ENCODE results near the gene EVA1A.

Gene EVA1A

DNA sequence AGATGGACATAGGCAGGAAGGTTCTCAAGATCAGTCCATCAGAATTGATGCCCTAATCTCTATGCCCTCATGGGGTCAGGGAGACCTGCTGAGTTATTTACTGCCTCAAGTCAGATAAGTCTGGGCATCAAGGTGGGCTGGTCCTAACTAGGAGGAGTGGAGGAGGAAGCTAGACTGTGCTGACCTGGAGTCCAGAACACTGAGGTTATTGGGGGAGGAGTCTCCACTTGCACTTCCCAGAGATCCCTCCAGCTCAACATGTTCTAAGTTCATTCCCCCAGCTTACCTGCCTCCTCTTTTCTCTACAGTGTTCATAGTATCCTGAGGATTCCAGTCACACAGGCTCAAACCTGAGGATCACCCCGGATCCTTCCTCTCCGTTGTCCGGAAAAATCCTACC is 19.3 kb downstream of the EVA1A start:
- DNase-seq (ENCODE audit: low read depth, low spot score): no peak

DNA sequence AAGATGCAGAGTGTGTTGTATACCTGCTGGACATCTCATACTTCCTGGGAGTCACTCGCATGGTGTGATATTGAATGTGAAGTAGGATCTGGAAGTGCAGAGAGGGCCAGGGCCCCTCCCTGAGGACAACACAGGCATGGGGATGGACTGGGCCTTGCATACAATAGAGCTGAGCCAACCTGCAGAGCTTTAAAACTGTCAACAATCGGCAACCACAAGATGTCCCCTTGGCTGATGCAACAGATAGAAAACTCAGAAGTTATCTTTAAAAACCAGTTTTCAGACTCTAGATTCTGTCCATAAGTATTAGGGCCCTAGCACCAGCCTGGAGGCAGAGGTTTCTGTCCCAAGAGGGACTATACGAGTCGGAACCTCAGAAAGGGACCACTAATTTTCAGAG is 19.7 kb downstream of the EVA1A start:
- no peak for DNase-seq (ENCODE audit: low read depth, low spot score)

DNA sequence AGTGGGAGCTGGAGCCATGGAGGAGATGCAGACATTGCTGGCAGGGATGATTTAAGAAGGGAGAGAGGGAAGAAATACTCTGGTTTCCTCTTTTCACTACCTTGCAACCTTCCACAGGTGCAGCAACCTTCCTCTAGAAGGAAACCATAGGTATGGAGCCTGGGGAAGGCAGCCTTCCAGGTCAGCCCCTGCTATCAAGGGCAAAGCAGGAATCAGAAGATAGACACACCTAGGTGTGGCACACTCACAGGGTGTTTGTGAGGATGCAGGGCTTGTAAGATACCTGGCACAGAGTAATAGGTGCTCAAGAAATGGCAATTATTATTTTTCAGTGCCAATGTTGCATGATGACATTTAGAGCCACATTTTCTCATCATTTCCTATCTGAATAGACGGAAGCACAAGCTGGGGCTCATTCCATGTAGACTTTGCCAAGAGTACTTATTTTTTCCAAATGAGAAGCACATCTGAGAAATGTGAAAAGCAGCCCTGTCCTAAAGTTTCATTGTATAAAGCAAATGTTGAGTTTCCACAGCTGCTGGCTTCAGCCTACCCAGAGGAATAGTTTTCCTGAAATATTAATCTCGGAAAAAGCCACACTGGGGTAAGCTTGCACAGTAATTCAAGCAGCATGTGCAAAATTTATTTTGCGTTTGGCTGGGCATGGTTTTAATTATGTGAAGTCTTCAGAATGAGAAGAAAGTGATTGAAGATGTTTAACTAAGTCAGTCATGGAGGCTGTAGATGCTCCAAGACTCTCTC is 20.6 kb downstream of the EVA1A start:
- no peak for DNase-seq (ENCODE audit: low read depth, low spot score)

DNA sequence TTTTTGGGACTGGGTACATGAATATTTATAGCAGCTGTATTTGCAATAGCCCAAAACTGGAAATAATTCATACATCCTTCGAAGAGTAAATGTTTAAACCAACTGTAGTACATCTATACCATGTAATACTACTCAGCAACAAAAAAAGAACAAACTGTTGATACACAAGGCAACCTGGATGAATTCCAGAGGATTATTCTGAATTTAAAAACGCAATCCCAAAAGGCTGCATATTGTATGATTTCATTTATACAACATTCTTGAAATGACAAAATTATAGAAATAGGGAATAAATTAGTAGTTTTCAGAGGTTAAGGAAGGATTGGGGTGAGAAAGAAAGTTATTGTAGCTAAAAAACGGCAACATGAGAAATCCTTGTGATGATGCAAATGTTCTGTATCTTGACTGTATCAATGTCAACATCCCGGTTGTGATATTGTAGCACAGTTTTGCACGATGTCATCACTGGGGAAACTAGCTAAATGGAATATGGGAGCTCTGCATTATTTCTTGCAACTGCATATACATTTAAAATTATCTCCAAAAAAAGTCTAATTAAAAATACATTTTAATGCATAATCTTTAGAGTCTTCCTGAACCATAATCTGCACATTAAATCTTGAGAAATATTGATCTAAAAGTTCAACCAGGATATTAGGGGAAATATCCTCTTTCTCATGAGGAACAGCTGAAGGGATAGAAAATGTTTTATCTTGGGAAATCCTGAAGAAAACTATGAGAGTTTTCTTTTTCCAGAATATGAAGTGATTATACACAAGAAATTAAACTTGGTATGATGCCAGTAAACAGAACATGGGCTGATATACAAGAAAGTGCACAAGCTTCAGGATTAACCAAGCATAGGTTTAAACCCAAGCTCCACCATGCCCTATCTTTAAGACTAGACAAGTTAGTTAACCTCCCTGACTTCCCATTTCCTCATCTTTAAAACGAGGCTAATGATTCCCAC is 21.9 kb downstream of the EVA1A start:
- DNase-seq (ENCODE audit: low read depth, low spot score): no peak

DNA sequence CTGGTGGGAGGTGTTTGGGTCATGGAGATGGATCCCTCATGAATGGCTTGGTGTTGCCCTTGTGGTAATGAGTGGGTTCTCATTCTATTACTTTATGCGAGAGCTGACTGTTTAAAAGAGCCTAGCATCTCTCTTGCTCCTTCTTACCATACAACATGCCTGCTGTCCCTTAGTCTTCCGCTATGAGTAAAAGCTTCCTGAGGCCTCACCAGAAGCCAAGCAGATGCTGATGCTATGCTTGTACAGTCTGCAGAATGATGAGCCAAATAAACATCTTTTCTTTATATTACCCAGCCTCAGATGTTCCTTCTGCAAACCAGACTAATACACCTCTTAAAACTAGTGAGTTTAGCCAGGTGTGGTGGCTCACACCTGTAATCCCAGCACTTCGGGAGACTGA is 23.1 kb downstream of the EVA1A start:
- DNase-seq (ENCODE audit: low read depth, low spot score): no peak

DNA sequence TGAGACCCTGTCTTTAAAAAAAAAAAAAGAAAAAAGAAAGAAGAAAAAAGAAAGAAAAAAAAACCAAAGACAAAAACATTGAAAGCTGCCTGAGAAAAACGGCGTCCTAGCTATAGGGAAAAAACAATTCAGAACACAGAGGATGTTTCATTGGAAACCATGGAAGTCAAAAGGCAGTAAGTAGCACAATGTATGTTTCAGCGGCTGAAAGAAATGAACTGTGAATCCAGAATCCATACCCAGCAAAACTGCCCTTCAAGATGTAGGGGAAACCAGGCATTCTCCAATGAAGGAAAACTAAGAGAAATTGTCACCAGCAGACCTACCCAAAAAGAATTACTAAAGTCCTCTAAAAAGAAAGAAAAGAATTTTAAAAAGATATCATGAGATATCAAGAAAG is 27.6 kb downstream of the EVA1A start:
- no peak for DNase-seq (ENCODE audit: low read depth, low spot score)

DNA sequence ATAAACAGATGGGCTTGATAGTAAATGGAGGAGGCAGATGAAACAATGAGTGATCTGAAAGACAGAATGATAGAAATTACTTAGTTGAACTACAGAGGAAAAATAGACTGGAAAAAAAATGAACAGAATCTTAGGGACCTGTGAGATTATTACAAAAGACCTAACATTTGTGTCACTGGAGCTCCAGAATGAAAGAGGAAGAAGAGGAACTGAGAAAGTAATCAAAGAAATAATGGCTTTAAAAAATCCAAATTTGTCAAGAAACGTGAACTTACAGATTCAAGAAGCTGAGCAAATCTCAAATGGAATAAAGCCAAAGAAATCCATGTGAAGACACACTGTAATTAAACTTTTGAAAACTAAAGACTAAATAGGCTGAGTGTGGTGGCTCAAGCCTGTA is 28.3 kb downstream of the EVA1A start:
- DNase-seq (ENCODE audit: low read depth, low spot score): no peak

DNA sequence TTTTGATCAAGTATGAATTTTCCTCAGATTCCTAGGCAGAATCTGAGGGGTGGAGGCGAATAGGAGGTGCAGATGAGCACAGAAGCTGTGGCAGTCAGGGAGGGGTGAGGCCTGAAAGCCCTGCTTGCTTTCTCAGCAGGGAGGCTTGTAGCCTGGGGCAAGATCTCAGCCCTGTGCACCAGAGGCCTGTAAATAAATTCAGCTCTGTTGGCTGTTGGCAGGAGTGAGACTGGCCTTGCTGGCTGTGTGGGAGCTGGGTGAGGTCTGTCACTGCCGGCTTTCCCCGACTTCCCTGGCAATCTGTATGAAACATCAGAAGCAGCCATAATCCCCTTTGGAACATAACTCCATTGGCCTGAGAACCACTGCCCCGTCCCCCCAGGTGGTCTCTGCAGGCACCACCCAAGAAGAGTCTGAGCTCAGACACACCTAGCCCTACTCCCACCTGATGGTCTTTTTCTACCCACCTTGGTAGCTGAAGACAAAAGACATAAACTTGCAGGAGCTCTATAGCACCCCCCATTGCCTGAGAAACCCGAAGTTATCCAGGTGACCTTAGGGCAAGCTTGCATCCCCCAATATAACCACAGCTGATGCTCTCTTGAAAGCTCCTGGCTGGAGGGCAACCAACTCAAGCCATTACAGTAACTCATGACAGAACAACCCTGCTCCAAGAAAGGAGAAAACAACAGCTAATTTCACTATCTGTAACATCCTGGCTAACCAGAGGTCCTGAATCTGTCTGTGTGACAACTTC is 32.3 kb downstream of the EVA1A start:
- DNase-seq (ENCODE audit: low read depth, low spot score): peak; percentile 39

DNA sequence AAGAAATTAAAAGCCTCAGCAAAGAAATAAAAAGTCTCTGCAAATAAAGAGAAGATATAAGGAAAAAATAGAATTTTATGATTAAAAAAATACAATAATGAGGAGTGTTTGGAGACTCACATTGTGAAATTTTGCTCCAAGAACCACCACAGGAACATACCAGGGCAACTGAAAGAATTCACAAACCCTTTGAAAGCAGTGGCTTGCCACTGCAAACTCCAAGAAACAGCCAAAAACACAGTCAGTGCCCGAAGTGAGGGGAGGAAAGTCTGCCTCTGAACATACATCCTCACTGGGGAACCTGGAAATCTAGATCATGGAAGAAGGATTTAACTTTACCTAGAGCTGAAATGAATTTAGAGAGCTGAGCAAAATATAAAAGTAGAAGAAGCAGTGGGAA is 33.1 kb downstream of the EVA1A start:
- peak; percentile 68 for DNase-seq (ENCODE audit: low read depth, low spot score)

DNA sequence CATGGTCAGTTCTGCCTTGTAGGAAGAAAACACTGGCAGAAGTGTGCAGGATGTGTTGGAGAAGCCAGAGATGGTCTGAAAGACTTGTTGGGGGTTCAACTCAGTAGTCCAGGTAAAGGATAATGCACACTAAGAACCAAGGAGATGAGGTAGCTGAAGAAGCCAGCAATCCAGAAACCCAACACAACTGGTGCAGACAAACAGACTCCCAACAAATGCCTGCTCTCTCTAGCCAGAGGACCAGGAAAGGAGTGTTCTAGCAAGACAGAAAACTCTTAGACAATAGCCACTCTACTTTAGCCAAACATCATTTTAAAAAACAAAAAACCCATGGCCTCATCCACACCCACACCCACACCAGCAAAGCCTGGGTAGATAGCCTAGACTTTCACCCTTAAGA is 33.9 kb downstream of the EVA1A start:
- DNase-seq (ENCODE audit: low read depth, low spot score): no peak

DNA sequence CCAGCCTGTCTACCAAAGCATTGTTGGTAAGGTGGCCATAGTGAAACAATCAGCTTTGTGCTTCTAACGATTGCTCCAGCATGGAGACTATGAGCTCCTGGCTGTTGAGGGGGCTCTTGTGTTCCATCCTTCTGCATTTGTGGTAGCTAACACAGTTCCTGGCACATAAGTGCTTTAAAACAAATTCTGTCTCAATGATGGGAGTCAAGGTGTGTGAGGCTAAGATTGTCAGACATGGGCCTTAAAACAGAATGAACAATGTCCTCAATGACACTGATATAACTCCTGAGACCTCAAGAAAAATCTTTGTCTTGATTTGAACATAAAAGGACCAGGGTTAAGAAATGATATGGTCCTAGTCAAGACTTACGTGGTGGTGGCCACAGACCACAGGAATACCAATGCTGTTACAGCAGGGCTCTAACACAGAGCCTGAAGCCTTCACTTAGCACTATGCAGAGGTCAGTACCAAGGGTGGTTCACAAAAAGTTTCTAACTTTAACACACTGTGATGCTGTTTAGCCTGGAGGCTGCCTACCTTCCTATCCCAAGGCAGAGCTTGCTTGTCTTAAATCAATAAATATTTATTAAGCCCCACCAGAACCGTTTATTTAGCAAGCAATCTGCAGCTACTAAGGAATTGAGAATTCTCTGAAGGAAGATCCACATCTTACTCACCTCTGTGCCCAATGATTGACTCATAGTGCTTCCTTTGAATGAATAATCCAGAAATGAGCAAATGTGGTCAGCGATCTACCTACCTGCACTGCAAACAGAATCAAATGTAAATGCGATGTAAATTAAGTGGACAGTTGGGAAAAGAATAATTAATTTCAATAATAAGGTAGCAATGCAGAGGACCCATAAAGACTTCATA is 35.1 kb downstream of the EVA1A start:
- DNase-seq (ENCODE audit: low read depth, low spot score): peak; percentile 47

DNA sequence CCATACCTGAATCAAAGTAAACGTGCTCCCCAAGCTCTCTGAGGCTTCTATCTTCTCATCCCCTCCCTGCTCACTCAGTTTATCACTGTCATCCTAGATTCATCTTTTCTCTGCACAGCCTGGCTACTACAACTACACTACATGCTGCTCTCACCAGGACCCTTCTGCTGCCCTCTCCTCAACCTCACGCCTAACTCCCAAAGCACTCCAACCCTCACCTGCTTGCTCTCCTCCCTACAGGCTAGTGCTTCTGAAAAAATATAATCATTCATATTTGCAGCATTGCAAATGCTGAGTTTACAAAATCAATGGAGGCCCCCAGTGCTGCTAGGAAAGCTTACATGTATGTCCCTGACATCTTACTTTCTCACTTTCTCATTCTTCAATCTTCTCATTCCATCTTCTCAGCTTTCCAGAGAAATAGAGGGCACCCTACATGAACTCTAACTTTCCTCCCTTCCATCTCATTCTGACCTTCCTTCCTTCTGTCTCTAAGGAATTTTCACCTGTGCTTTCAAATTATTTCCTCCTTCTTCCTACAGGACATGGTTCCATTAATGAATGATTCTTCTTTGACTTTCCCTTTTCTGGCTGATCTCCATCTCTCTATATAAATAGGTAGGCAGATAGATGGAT is 36.3 kb downstream of the EVA1A start:
- DNase-seq (ENCODE audit: low read depth, low spot score): no peak

DNA sequence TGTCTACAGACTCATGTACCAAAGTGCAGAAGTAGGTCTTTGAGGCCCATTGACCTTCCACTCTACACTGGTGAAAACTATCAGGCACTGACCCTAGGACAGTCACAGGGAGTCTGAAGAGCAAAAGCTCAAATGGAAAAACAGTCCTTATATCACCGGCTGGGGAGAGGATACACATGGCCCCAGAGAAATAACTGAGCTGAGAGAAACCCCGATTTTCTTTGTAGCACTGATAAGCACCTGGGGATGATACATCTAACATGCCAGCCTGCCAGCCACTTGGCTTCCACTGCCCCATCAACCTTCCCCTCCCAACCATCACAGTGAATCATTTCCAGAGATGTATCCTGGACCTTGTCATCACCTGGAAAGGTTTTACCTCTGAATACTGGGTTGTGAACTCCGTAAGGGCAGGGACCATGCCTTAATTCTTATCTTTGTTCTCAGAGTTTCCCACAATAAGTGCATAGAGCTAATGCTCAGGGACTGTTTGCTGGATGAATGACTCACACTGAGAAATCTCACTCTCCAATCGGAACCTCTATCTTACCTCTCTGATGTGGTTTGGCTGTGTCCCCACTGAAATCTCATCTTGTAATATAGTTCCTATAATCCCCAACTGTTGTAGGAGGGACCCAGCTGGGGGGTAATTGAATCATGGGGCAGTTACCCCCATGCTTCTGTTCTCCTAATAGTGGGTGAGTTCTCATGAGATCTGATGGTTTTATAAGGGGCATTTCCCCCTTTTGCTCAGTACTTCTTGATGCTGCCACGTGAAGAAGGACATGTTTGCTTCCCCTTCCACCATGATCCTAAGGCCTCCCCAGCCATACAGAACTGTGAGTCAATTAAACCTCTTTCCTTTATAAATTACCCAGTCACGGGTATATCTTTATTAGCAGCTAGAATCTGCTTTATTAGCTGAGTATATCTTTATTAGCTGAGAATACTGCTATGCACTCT is 37.1 kb downstream of the EVA1A start:
- peak; percentile 88 for DNase-seq (ENCODE audit: low read depth, low spot score)

DNA sequence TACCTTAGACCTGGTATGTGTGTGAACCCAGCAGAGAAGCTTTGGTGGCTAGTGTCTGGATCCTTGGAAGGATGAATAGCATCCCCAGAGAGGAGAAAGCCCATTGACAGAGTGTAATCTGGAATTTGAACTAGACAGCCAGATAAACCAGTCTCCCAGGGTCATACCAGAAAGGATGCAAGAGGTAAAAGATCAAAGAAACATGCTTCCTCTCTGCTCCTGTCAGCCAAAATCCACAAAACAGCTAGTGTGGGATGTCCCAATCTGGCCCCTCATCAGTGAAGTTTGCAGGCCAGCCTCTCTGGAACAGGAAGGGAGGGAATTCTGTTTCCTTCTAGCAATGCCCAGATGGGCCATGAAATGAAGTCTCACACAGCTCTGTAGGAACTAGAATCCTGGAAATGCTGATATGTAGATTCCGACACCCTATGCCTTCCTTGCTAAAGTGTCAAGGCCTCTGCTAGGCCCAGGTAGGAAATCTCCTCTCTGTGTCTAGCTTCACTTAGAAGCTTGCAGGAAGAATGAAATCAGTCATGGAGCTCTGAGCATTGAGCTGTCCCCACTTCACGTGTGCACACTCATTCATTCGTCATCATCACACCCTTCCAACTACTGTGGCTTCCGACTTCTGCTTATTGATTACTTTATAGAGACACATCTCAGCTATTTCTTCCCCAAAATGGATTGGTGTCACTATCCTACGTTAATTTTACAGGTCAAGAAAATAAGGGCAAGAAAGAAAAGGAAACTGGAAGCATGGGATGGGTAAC is 38.0 kb downstream of the EVA1A start:
- no peak for DNase-seq (ENCODE audit: low read depth, low spot score)

DNA sequence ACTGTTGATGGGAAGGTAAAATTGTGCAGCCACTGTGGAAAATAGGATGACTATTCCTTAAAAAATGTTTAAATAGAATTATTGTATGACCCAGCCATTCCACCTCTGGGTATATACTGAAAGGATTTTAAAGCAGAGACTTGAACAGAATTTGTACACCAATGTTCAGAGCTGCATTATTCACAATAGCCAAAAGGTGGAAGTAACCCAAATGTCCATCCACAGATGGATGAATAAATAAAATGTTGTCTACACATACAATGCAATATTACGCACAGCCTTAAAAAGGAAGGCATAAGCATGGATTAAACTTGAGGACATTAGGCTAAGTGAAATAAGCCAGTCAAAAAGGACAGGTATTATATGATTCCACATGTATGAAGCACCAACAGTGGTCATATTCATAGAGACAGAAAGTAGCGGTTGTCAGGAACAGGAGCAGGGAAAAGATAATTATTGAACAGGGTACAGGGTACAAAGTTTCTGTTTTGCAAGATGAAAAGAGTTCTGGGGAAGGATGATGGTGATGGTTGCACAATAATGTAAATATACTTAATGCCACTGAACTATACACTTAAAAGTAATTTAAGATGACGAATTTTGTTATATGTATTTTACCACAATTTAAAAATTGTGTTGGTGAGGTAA is 39.4 kb downstream of the EVA1A start:
- DNase-seq (ENCODE audit: low read depth, low spot score): no peak

DNA sequence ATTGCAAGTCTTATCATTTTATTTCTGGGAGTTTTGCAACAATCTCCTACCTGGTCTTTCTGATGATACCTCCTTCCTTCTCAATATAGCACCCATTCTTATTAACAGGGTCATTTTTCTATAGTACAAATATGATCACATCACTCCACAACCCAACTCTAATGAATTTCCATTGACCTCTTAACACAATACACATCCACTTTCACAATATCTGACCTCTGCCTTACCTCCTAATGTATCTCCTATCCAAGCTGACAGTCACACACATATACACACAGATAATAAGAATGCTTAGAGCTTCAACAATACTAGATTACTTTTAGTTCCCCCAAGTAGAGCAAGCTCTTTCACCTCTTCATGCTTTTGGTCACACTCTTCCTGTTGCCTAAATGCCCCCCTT is 40.9 kb downstream of the EVA1A start:
- no peak for DNase-seq (ENCODE audit: low read depth, low spot score)

DNA sequence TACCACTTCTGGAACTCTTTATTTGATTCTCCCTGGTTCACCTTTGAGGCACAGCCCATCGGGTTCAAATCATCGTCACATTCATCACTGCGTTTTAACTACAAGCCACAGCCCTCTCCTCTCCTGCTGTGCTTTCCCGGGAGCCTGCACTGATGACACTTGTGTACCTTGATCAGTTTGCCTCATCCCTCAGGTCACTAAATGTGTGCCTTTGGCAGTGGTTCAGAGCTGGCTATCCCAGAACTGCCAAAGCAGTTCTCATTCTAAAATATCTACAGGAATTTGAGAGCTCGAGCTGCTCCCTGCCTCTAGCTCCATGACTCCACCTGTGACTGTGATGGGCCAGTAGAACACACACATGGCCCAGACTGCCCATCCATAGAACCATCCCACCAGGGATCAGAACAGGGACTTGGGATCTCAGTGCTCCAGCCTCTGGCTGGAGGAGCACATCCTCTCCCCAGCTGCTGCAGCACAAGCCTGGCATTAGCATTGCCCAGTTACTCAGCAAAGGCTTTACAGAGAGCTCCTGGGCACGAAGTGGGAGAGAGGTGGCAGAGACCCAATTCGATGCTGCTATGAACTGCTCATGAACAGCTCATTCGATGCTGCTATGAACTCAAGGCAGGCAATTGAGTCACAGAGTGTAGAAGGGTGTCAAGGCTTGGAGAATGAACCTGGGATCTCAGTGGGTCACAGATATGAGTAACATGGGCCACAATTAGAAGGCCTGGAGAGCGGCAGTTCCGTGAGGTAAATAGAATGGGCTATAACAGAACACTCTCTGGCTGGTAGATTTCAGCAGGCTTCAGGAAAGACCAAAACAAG is 41.9 kb downstream of the EVA1A start:
- no peak for DNase-seq (ENCODE audit: low read depth, low spot score)

Data from astrocyte of the hippocampus (primary cell).